HG03066 (cell line): Measurements from ENCODE around the gene ZNF235.
"Not testable (repeated sequence)": the region's sequence is repeated elsewhere in the genome, so short reads cannot be mapped to it uniquely, and the experiment has no call there.

Experiments used
- ATAC-seq: cut with Tn5 transposase; IDR thresholded peaks from one replicate; pipeline ENCODE4 v1.9.1; 2021; ENCODE audit warnings: low read depth; ENCODE audit not compliant: unreplicated experiment

Gene ZNF235

GRCh38 chr19:44258136-44258535, 46.7 kb downstream of the ZNF235 start:
- no peak for ATAC-seq

GRCh38 chr19:44255705-44256411, 49.0 kb downstream of the ZNF235 start:
- ATAC-seq: no peak

- no peak for ATAC-seq
These were observed 50.3 kb downstream of the ZNF235 start for GRCh38 chr19:44254496-44254895.

DNA sequence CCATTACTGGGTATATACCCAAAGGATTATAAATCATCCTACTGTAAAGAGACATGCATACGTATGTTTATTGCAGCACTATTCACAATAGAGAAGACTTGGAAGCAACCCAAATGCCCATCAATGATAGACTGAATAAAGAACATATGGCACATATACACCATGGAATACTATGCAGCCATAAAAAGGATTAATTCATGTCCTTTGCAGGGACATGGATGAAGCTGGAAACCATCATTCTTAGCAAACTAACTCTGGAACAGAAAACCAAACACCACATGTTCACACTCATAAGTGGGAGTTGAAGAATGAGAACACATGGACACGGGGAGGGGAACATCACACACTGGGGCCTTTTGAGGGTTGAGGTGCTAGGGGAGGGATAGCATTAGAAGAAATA, 51.4 kb downstream of the ZNF235 start:
- ATAC-seq: not testable (repeated sequence)

DNA sequence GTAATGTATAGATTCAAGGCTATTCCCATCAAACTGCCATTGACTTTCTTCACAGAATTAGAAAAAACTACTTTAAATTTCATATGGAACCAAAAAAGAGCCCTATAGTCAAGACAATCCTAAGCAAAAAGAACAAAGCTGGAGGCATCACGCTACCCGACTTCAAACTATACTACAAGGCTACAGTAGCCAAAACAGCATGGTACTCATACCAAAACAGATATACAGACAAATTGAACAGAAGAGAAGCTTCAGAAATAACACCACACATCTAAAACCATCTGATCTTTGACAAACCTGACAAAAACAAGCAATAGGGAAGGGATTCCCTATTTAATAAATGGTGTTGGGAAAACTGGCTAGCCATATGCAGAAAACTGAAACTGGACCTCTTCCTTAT, 52.5 kb downstream of the ZNF235 start:
- ATAC-seq: not testable (repeated sequence)

DNA sequence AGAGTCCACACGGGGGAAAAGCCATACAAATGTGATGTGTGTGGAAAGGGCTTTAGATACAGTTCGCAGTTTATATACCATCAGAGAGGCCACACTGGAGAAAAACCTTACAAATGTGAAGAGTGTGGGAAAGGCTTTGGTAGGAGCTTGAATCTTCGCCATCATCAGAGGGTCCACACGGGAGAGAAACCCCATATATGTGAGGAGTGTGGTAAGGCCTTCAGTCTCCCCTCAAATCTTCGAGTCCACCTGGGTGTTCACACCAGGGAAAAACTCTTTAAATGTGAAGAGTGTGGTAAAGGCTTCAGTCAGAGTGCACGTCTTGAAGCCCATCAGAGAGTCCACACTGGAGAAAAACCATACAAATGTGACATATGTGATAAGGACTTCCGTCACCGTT, 68.4 kb downstream of the ZNF235 start:
- ATAC-seq: no peak
